Stimulated activated naive CD8-positive, alpha-beta T cell treated with anti-CD3 and anti-CD28 coated beads, Interleukin-15, Interleukin-2, amounts not matched to agents 100 ng/mL and 50 ng/mL, for 24 hours (primary cell): ENCODE measurements around the gene TFDP2.
"Not testable (repeated sequence)": the region's sequence is repeated elsewhere in the genome, so short reads cannot be mapped to it uniquely, and the experiment has no call there.

Source experiments
- H3K27ac Mint-ChIP-seq: one replicate; pipeline ENCODE4 v1.8.0; 2021; ENCODE audit warnings: mild to moderate bottlenecking, mixed read lengths
- H3K27me3 Mint-ChIP-seq: one replicate; pipeline ENCODE4 v1.8.0; 2021; ENCODE audit warnings: mixed read lengths
- H3K36me3 Mint-ChIP-seq: one replicate; pipeline ENCODE4 v1.8.0; 2021; ENCODE audit warnings: low read depth, mixed read lengths
- H3K4me1 Mint-ChIP-seq: one replicate; pipeline ENCODE4 v1.8.0; 2021; ENCODE audit warnings: low read depth, mixed read lengths
- H3K4me3 Mint-ChIP-seq: one replicate; pipeline ENCODE4 v1.8.0; 2021; ENCODE audit warnings: mild to moderate bottlenecking, mixed read lengths
- H3K9me3 Mint-ChIP-seq: one replicate; pipeline ENCODE4 v1.8.0; 2021; ENCODE audit warnings: mixed read lengths

The TFDP2 gene

DNA sequence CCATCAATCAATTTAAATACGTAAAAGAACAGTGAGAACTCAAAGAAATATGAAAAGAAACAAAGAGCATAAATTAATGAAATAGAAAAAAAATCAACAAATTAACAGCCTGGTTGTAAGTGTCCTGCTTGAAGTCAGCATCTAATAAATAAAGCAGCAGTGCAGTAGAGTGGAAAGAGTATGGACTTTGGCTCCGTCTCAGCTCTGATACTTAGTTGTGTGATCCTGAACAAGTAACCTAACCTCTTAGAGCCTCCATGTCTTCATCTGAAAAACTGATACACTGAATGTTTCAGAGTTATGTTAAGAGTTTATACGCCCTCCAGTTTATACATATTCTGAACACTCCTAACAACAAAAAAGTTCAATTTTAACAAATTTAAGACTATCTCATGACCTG lies 44.6 kb downstream of the TFDP2 start:
- Mint-ChIP-seq H3K9me3 (no peaks in the 10 kb centered on the region), H3K36me3 (no peaks in the 10 kb centered on the region), H3K4me1 (peaks cover 7% of the 10 kb centered on the region), H3K4me3 (no peak overlapping the region), H3K27ac (no peak overlapping the region), H3K27me3 (no peaks in the 10 kb centered on the region)

DNA sequence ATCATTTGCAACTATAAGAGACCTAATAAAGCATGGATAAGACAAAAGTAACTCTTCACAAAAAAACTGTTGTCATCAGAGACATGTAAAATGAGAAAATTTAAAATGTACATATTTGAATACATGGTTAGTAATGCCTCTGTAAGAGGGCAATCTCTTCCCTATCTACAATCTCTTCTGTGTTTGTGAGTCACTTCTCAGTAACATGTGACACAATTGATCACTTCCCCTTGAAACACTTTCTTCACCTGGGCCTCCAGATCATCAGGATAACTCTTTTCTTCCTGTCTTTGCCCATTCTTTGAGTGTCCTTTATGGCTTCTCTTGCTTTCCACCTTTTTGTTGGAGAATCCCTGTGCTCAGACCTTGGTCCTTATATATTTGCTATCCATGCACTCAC lies 50.4 kb downstream of the TFDP2 start:
- H3K27ac Mint-ChIP-seq = no peak overlapping the region
- H3K4me1 Mint-ChIP-seq = peaks cover 3% of the 10 kb centered on the region
- H3K4me3 Mint-ChIP-seq = no peak overlapping the region
- no peaks in the 10 kb centered on the region for H3K9me3 Mint-ChIP-seq
- no peaks in the 10 kb centered on the region for H3K36me3 Mint-ChIP-seq
- H3K27me3 Mint-ChIP-seq = no peaks in the 10 kb centered on the region

DNA sequence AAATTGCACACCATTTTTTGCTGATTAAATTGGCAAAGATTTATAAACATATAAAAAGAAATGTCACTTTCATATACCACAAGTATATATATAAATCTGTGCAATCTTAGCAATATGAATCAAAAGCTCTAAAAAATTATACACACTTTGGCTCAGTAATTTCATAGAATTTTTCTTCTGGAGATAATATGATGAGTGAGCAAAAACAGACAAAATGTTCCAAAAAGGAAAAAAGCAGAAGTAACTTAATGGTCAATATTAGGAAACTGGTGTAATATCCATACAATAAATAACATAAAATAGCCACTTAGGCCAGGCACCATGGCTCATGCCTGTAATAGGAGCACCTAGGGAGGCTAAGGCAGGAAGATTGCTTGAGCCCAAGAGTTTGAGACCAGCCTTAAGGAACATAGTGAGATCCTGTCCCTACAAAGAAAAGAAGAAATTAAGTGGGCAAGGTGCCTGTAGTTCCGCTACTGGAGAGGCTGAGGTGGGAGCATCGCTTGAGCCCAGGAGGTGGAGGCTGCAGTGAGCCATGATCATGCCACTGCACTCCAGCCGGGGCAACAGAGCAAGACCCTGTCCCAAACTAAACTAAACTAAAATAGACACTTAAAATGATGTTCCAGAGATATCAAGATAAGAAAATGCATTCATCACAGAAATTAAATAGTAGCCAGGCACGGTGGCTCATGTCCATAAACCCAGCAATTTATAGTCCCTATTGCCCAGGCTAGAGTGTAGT lies 52.1 kb downstream of the TFDP2 start:
- Mint-ChIP-seq H3K9me3 (no peaks in the 10 kb centered on the region), H3K27ac (no peak overlapping the region), H3K27me3 (no peaks in the 10 kb centered on the region), H3K4me3 (no peak overlapping the region), H3K4me1 (peaks cover 3% of the 10 kb centered on the region), H3K36me3 (no peaks in the 10 kb centered on the region)

DNA sequence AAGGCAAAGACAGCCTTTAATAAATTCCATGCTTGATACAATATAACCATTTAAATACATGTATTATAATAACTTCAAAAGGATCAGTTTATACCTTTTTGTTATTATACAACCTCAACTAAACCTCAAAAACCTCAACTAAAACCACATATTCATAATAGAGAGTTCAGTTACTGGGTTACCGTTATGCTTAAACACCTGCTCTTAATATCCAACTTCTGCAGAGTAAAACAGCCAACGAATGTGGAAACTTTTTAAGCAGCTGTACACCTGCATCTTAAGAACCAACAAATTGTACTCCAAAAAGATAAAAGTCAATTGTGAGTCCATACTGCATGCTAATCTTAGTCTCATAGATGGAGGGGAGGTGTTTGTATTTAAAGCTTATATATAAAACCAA lies 53.5 kb downstream of the TFDP2 start:
- H3K4me3 Mint-ChIP-seq = no peak overlapping the region
- peaks cover 3% of the 10 kb centered on the region for H3K4me1 Mint-ChIP-seq
- H3K27ac Mint-ChIP-seq = no peak overlapping the region
- H3K36me3 Mint-ChIP-seq = peaks cover 5% of the 10 kb centered on the region
- H3K9me3 Mint-ChIP-seq = no peaks in the 10 kb centered on the region
- H3K27me3 Mint-ChIP-seq = no peaks in the 10 kb centered on the region

DNA sequence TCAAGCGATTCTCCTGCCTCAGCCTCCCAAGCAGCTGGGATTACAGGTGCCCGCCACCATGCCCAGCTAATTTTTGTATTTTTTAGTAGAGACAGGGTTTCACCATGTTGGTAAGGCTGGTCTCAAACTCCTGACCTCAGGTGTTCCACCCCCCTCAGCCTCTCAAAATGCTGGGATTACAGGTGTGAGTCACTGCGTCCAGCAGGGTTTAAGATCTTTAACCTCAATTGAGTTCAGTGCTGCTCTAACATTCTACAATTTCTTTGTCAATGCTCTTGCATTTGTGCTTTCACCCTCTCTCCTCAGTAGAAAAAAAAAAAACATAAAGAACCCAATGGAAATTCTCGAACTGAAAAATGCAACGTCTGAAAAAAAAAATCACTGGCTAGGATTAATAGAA lies 60.4 kb downstream of the TFDP2 start:
- not testable (repeated sequence) for H3K27ac Mint-ChIP-seq, H3K27me3 Mint-ChIP-seq, H3K9me3 Mint-ChIP-seq, H3K4me1 Mint-ChIP-seq, H3K36me3 Mint-ChIP-seq, H3K4me3 Mint-ChIP-seq

DNA sequence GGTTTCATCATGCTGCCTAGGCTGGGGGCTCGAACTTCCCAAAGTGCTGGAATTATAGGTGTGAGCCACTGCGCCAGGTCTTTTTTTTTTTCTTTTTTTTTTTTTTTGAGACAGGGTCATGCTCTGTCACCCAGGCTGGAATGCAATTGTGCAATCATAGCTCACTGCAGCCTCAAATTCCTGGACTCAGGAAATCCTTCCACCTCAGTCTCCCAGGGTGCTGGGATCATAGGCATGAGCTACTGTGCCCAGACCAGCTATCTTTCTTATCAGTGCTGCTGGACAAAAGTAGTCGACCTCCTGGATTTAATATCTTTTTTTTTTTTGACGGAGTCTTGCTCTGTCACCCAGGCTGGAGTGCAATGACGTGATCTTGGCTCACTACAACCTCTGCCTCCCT lies 60.8 kb downstream of the TFDP2 start:
- Mint-ChIP-seq H3K4me1 (no peaks in the 10 kb centered on the region), H3K27ac (no peak overlapping the region), H3K27me3 (no peaks in the 10 kb centered on the region)

DNA sequence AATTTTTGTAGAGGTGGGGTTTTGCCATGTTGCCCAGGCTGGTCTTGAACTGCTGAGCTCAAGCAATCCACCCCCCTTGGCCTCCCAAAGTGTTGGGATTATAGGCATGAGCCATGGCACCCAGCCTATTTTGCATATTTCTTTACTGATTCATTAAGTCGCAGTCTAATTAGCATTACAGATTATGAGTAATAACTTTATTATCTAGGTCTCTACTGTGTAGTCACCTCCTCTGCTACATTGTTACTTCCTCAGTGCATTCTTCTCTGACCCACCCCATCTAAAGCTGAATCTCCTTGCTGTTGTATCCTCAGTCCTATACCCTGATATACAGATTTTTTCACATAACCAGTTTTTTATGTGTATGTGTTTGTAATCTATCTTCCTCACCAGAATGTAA lies 61.7 kb downstream of the TFDP2 start:
- Mint-ChIP-seq H3K4me3 (no peak overlapping the region), H3K4me1 (no peaks in the 10 kb centered on the region), H3K27me3 (no peaks in the 10 kb centered on the region), H3K9me3 (no peaks in the 10 kb centered on the region), H3K36me3 (peaks cover 14% of the 10 kb centered on the region), H3K27ac (no peak overlapping the region)

More for the DNA sequence above, 60.8 kb downstream of the TFDP2 start:
- no peak overlapping the region for H3K4me3 Mint-ChIP-seq
- H3K9me3 Mint-ChIP-seq = no peaks in the 10 kb centered on the region
- H3K36me3 Mint-ChIP-seq = peaks cover 10% of the 10 kb centered on the region

DNA sequence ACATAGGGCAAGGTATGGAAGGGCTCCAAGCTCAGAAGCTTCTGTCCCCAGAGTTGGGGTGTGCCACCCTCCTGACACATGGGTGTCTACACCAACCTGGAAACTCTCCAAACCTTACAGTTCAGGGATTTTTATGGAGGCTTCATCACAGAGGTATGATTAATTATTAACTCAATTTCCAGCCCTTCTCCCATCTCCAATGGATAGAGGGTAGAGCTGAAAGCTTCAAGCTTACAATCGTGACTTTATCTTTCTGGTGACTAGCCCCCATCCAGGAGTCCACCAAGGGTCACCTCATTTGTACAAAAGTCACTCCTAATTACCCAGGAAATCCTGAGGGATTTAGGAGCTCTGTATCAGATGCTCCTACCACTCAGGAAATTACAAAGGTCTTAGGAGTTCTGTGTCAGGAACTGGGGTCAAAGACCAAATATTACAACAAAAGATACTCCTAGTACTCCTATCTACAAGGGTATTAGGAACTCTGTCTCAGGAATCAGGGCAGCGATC lies 62.7 kb downstream of the TFDP2 start:
- Mint-ChIP-seq H3K4me3 (no peak overlapping the region), H3K27ac (no peak overlapping the region), H3K27me3 (no peaks in the 10 kb centered on the region), H3K9me3 (no peaks in the 10 kb centered on the region), H3K36me3 (peaks cover 10% of the 10 kb centered on the region), H3K4me1 (no peaks in the 10 kb centered on the region)

DNA sequence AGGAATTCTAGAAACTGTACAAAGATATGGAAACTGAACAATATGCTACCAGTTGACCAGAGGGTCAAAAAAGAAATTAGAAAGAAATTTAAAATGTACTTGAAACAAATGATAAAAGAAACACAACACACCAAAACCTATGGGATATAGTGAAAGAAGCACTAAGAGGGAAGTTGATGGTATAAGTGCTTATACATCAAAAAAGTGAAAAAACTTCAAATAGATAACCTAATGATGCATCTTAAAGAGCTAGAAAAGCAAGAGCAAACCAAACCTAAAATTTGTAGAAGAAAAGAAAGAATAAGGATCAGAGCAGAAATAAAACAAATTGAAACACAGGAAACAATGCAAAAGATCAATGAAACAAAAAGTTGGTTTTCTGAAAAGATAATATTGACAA lies 68.2 kb downstream of the TFDP2 start:
- H3K27me3 Mint-ChIP-seq = no peaks in the 10 kb centered on the region
- H3K27ac Mint-ChIP-seq = no peak overlapping the region
- H3K4me3 Mint-ChIP-seq = no peak overlapping the region
- H3K36me3 Mint-ChIP-seq = peaks cover 42% of the 10 kb centered on the region
- H3K4me1 Mint-ChIP-seq = no peaks in the 10 kb centered on the region
- H3K9me3 Mint-ChIP-seq = peaks cover 13% of the 10 kb centered on the region

DNA sequence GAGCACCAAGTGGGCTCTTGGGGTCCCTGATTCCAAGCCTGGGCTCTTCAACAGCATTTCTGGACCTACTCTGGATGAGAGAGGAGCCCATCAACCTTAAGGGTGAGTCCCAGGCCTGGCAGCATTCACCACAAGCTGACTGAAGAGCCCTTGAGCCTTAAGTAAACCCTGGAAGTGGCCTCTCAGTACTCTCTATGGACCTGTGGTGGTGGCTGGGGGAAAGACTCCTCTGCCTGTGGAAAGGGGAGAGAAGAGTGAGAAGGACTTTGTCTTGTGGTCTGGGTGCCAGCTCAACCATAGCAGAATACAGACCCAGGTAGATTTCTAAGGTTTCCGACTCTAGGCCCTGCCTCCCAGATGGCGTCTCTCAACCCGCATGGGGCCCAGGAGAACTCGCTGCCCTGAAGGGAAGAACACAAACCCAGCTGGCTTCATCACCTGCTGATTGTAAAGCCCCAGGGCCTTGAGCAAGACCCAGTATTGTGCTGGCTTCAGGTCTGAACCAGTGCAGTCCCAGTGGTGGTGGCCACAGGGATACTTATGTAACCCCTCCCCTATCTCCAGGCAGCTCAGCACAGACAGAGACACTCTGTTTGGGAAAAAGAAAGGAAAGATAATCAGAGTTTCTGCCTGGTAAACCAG lies 71.4 kb downstream of the TFDP2 start:
- H3K4me1 Mint-ChIP-seq = no peaks in the 10 kb centered on the region
- H3K27me3 Mint-ChIP-seq = no peaks in the 10 kb centered on the region
- H3K9me3 Mint-ChIP-seq = peaks cover 13% of the 10 kb centered on the region
- H3K27ac Mint-ChIP-seq = no peak overlapping the region
- peaks cover 40% of the 10 kb centered on the region for H3K36me3 Mint-ChIP-seq
- H3K4me3 Mint-ChIP-seq = no peak overlapping the region

DNA sequence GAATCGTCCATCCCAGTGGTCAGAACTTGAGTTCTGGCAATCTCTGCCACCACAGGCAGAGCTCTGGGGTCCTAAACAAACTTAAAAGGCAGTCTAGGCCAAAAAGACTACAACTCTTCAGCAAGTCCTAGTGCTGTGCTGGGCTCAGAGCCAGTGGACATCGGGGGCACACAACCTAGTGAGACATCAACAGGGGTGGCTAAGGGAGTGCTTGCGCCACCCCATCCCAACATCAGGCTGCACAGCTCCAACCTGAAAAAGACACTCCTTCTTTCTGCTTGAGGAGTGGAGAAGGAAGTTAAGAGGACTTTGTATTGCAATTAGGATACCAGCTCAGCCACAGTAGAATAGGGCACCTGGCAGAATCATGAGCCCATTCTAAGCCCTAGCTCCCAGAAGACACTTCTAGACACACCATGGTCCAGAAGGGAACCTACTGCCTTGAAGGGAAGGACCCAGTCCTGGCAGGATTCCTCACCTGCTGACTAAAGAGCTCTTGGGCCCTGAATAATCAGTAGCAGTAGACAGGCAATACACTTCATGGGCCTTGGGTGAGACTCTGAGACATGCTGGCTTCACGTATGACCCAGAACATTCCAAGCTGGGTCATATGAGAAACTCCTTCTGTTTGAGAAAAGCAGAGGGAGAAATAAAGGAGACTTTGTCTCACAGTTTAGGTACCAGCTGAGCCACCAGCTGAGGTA lies 72.0 kb downstream of the TFDP2 start:
- H3K4me3 Mint-ChIP-seq = no peak overlapping the region
- H3K27me3 Mint-ChIP-seq = no peaks in the 10 kb centered on the region
- H3K9me3 Mint-ChIP-seq = peaks cover 13% of the 10 kb centered on the region
- no peaks in the 10 kb centered on the region for H3K4me1 Mint-ChIP-seq
- H3K27ac Mint-ChIP-seq = no peak overlapping the region
- peaks cover 36% of the 10 kb centered on the region for H3K36me3 Mint-ChIP-seq

DNA sequence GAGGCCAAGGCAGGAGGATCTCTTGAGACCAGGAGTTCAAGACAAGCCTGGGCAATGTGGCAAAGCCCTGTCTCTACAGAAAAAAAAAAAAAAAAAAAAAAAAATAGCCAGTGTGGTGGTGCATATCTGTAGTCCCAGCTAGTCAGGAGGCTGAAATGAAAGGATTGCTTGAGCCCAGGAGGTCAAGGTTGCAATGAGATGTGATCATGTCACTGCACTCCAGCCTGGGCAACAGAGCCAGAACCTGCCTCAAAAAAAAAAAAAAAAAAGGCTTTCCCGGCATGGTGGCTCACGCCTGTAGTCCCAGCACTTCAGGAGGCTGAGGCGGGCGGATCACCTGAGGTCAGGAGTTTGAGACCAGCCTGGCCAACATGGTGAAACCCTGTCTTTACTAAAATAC lies 73.7 kb downstream of the TFDP2 start:
- H3K4me3 Mint-ChIP-seq, H3K9me3 Mint-ChIP-seq, H3K27ac Mint-ChIP-seq, H3K27me3 Mint-ChIP-seq, H3K4me1 Mint-ChIP-seq: not testable (repeated sequence)
- H3K36me3 Mint-ChIP-seq = peaks cover 27% of the 10 kb centered on the region

DNA sequence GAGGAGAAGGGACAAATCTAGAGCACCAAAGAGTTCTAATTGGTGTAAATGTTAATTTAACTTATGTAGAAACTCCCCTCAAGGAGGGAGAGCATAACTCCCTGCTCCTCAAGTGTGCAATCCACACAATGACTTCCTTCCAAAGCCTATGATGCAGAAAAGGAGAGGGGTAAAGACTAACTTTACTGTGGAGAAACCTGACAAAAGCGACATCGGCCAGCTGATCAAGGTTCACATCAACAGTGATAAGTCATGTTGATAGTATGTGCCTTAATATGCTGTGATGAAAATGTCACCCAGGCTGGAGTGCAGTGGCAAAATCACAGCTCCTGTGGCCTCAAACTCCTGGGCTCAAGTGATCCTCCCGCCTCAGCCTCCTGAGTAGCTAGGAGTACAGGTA lies 76.5 kb downstream of the TFDP2 start:
- no peak overlapping the region for H3K27ac Mint-ChIP-seq
- H3K36me3 Mint-ChIP-seq = peaks cover 4% of the 10 kb centered on the region
- no peaks in the 10 kb centered on the region for H3K4me1 Mint-ChIP-seq
- H3K4me3 Mint-ChIP-seq = no peak overlapping the region
- H3K9me3 Mint-ChIP-seq = no peaks in the 10 kb centered on the region
- no peaks in the 10 kb centered on the region for H3K27me3 Mint-ChIP-seq

DNA sequence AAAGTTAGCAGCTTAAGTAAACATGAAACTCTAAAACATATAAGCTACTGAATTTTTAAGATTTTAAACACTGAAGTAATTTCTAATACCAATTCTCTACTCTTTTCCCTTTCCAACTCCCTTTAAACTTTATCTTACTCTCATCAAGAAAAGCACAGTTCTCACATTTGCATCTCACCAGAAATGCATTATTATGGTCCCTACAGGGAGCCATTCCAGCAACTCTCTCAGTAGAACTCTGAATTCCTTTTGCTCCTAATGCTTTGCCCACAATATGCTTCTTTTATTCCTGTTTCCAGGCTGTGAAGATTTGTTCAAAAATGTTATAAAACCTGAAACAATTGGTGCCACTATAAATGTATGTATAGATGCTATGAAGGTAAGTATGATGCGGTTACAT lies 83.4 kb downstream of the TFDP2 start:
- H3K27ac Mint-ChIP-seq = no peak overlapping the region
- H3K4me1 Mint-ChIP-seq = no peaks in the 10 kb centered on the region
- H3K27me3 Mint-ChIP-seq = no peaks in the 10 kb centered on the region
- H3K36me3 Mint-ChIP-seq = peaks cover 3% of the 10 kb centered on the region
- no peak overlapping the region for H3K4me3 Mint-ChIP-seq
- H3K9me3 Mint-ChIP-seq = no peaks in the 10 kb centered on the region

DNA sequence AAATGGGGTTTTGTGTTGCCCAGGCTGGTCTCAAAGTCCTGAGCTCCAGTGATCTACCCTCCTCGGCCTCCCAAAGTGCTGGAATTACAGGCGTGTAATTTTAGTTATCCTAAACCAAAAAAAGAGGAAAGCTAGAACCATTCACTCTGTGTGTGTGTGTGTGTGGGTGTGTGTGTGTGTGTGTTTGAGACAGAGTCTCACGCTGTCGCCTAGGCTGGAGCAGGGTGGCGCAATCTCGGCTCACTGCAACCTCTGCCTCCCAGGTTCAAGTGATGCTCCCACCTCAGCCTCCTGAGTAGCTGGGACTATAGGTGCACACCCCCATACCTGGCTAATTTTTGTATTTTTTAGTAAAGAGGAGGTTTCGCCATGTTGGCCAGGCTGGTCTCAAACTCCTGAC lies 84.0 kb downstream of the TFDP2 start:
- no peaks in the 10 kb centered on the region for H3K4me1 Mint-ChIP-seq
- H3K36me3 Mint-ChIP-seq = peaks cover 3% of the 10 kb centered on the region
- H3K27me3 Mint-ChIP-seq = no peaks in the 10 kb centered on the region
- no peak overlapping the region for H3K27ac Mint-ChIP-seq
- no peaks in the 10 kb centered on the region for H3K9me3 Mint-ChIP-seq
- no peak overlapping the region for H3K4me3 Mint-ChIP-seq
